ENCODE measurements around the gene RYR2. TPM values are rescaled to one million over a fixed set of nuclear protein-coding genes. Genes with fewer than 3 reads are reported as not detected.

Gene RYR2
- total and polyA plus RNA-seq, 4 experiments from 2014 or later = not detected

DNA sequence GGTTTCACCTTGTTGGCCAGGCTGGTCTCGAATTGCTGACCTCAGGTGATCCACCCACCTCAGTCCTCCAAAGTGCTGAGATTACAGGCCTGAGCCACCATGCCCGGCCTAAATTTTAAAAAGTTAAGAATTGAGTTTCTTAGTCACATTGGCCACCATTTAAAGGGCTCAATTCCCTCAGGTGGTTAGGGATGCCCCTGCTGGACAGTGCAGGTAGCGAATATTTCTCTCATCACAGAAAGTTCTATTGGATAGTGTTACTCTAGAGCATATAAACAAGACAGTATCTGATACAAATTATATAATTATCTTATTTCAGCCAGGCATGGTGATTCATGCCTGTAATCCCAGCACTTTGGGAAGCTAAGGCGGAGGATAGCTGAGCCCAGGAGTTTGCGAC, 528.5 kb downstream of the RYR2 start:
- no peak overlapping the region for H3K27ac Mint-ChIP-seq
- H3K4me1 ChIP-seq (ENCODE audit: insufficient read depth, low read length) = no peaks in the 10 kb centered on the region
- H3K4me3 Mint-ChIP-seq = no peak overlapping the region
- no peak overlapping the region for H3K27ac ChIP-seq (ENCODE audit: low read depth, low read length)
- peaks cover 0 to 2% of the 10 kb centered on the region in 2 donors for H3K27me3 Mint-ChIP-seq
- no peak for DNase-seq
- H3K4me3 ChIP-seq (ENCODE audit: low read length in 2 of 2) = no peak overlapping the region
- H3K9me3 ChIP-seq (ENCODE audit: control insufficient read depth in 1 of 2, low read length in 2 of 2) = no peaks in the 10 kb centered on the region
- CTCF ChIA-PET (ENCODE audit: partially characterized antibody) = interaction anchor here (1.5 kb wide), 1 partner anchor 9 kb away, joined by 6 read pairs; no protein-coding TSS in a partner anchor
- H3K4me1 Mint-ChIP-seq = no peaks in the 10 kb centered on the region
- no peaks in the 10 kb centered on the region for H3K36me3 ChIP-seq (ENCODE audit: insufficient read depth, low read length)
- intact Hi-C loops (cut with micrococcal nuclease) = no loop called here
- POLR2A ChIA-PET (ENCODE audit: partially characterized antibody) = no interaction called here
- peaks cover 0 to 7% (median 1%) of the 10 kb centered on the region in 8 donors for H3K9me3 Mint-ChIP-seq
- no peaks in the 10 kb centered on the region for H3K27me3 ChIP-seq (ENCODE audit: insufficient read depth, low read length)
- no peaks in the 10 kb centered on the region for H3K36me3 Mint-ChIP-seq

DNA sequence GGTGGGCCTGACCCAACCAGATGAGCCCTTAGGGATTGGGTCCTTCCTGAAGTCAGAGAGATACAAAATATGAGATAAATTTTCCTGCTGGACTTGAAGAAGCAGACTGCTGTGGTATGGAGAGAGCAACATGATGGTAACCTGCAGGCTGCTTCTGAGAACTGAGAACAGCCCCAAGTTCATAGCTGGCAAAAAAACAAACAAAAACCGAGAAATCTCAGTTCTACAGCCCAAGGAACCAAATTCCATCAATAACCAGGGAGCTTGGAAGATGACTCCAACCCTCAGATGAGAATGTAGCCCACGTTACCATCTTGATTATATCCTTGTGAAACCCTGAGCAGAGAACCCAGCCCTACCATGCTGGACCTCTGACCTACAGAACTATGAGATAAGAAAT, 532.6 kb downstream of the RYR2 start:
- no peaks in the 10 kb centered on the region for H3K36me3 ChIP-seq (ENCODE audit: insufficient read depth, low read length)
- ChIA-PET CTCF (ENCODE audit: partially characterized antibody) (interaction anchor here (2.9 kb wide), 1 partner anchor 12 kb away, joined by 10 read pairs; no protein-coding TSS in a partner anchor), POLR2A (ENCODE audit: partially characterized antibody) (no interaction called here)
- no peak overlapping the region for H3K4me3 ChIP-seq (ENCODE audit: low read length in 2 of 2)
- H3K4me3 Mint-ChIP-seq = no peak overlapping the region
- intact Hi-C loops (cut with micrococcal nuclease) = no loop called here
- no peaks in the 10 kb centered on the region for H3K27me3 ChIP-seq (ENCODE audit: insufficient read depth, low read length)
- no peaks in the 10 kb centered on the region for H3K4me1 ChIP-seq (ENCODE audit: insufficient read depth, low read length)
- H3K9me3 ChIP-seq (ENCODE audit: control insufficient read depth in 1 of 2, low read length in 2 of 2) = no peaks in the 10 kb centered on the region
- peaks cover 2% of the 10 kb centered on the region in 2 donors for H3K27me3 Mint-ChIP-seq
- H3K4me1 Mint-ChIP-seq = no peaks in the 10 kb centered on the region
- no peak overlapping the region for H3K27ac Mint-ChIP-seq
- H3K9me3 Mint-ChIP-seq = peaks cover 0 to 17% (median 7%) of the 10 kb centered on the region in 8 donors
- no peaks in the 10 kb centered on the region for H3K36me3 Mint-ChIP-seq
- no peak overlapping the region for H3K27ac ChIP-seq (ENCODE audit: low read depth, low read length)
- DNase-seq = no peak

DNA sequence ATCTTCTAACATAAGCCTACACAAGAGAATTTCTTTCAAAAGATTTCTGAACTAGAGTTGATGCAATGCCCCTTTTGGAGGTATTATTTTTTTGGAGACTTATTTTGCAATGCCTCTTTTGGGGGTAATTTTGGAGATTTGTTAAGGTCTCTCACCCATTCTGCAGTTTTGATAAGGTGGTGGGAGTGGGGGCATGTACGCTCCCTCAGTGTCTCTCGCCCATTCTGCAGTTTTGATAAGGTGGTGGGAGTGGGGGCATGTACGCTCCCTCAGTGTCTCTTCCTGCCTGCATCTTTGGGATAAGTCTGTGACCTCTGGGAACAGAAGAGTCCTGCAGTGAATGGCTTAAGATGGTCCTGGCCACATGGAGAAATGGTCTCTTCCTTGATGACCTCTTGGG, 536.6 kb downstream of the RYR2 start:
- Histone ChIP-seq H3K27me3 (ENCODE audit: insufficient read depth, low read length) (no peaks in the 10 kb centered on the region), H3K4me3 (ENCODE audit: low read length in 2 of 2) (no peak overlapping the region), H3K27ac (ENCODE audit: low read depth, low read length) (no peak overlapping the region), H3K9me3 (ENCODE audit: control insufficient read depth in 1 of 2, low read length in 2 of 2) (no peaks in the 10 kb centered on the region), H3K4me1 (ENCODE audit: insufficient read depth, low read length) (no peaks in the 10 kb centered on the region), H3K36me3 (ENCODE audit: insufficient read depth, low read length) (no peaks in the 10 kb centered on the region)
- H3K27me3 Mint-ChIP-seq = peaks cover 2% of the 10 kb centered on the region in 2 donors
- no peaks in the 10 kb centered on the region for H3K4me1 Mint-ChIP-seq
- POLR2A ChIA-PET (ENCODE audit: partially characterized antibody) = no interaction called here
- no peaks in the 10 kb centered on the region for H3K36me3 Mint-ChIP-seq
- H3K4me3 Mint-ChIP-seq = no peak overlapping the region
- CTCF ChIA-PET (ENCODE audit: partially characterized antibody) = no interaction called here
- peaks cover 0 to 17% (median 8%) of the 10 kb centered on the region in 8 donors for H3K9me3 Mint-ChIP-seq
- H3K27ac Mint-ChIP-seq = no peak overlapping the region
- DNase-seq = no peak
- intact Hi-C loops (cut with micrococcal nuclease) = no loop called here

DNA sequence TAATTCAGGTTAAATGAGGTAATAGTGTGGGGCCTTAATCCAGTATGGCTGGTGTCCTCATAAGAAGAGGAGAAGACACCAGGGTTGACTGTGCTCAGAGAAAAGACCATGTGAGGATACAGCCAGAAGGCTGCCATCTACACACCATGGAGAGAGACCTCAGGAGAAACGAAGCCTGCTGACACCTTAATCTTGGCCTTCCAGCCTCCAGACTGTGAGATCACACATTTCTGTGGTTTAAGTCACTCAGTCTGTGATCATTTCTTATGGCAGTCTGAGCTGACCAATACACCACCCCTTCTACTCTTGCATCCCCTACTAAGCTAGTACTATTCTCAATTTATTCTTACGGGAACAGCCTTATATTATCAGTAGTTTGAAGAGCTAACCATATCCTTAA, 538.7 kb downstream of the RYR2 start:
- Histone ChIP-seq H3K4me1 (ENCODE audit: insufficient read depth, low read length) (no peaks in the 10 kb centered on the region), H3K36me3 (ENCODE audit: insufficient read depth, low read length) (no peaks in the 10 kb centered on the region), H3K27ac (ENCODE audit: low read depth, low read length) (no peak overlapping the region), H3K9me3 (ENCODE audit: control insufficient read depth in 1 of 2, low read length in 2 of 2) (no peaks in the 10 kb centered on the region), H3K4me3 (ENCODE audit: low read length in 2 of 2) (no peak overlapping the region), H3K27me3 (ENCODE audit: insufficient read depth, low read length) (no peaks in the 10 kb centered on the region)
- Mint-ChIP-seq H3K36me3 (no peaks in the 10 kb centered on the region), H3K4me1 (no peaks in the 10 kb centered on the region), H3K4me3 (no peak overlapping the region), H3K27ac (no peak overlapping the region), H3K9me3 (peaks cover 0 to 11% (median 6%) of the 10 kb centered on the region in 8 donors), H3K27me3 (peaks cover 2% of the 10 kb centered on the region in 2 donors)
- intact Hi-C loops (cut with micrococcal nuclease) = no loop called here
- no peak for DNase-seq
- ChIA-PET POLR2A (ENCODE audit: partially characterized antibody) (no interaction called here), CTCF (ENCODE audit: partially characterized antibody) (no interaction called here)

DNA sequence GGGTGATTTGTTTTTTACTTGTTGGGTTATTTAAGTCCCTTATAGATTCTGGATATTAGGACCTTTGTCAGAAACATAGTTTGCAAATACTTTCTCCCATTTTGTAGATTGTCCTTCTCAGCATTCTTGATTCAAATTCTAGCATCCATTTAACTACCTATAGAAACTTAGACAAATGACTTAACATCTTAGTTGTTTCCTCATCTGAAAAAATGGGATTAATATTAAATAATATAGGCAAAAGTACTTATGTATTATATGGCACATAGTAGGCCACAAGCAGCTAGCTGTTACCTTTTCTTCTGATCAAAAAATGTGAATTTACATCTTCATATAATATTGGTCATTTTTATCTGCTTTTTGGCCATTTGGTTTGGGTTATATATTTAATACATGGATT, 541.3 kb downstream of the RYR2 start:
- peaks cover 0 to 7% (median under 1%) of the 10 kb centered on the region in 8 donors for H3K9me3 Mint-ChIP-seq
- no peak overlapping the region for H3K27ac ChIP-seq (ENCODE audit: low read depth, low read length)
- H3K27me3 ChIP-seq (ENCODE audit: insufficient read depth, low read length) = no peaks in the 10 kb centered on the region
- no peak overlapping the region for H3K27ac Mint-ChIP-seq
- CTCF ChIA-PET (ENCODE audit: partially characterized antibody) = interaction anchor here (1.8 kb wide), 1 partner anchor 21 kb away, joined by 6 read pairs; no protein-coding TSS in a partner anchor
- H3K4me3 ChIP-seq (ENCODE audit: low read length in 2 of 2) = no peak overlapping the region
- POLR2A ChIA-PET (ENCODE audit: partially characterized antibody) = no interaction called here
- no peaks in the 10 kb centered on the region for H3K36me3 ChIP-seq (ENCODE audit: insufficient read depth, low read length)
- H3K9me3 ChIP-seq (ENCODE audit: control insufficient read depth in 1 of 2, low read length in 2 of 2) = no peaks in the 10 kb centered on the region
- H3K4me3 Mint-ChIP-seq = no peak overlapping the region
- intact Hi-C loops (cut with micrococcal nuclease) = no loop called here
- no peaks in the 10 kb centered on the region for H3K4me1 Mint-ChIP-seq
- peaks cover 2% of the 10 kb centered on the region in 2 donors for H3K27me3 Mint-ChIP-seq
- no peak for DNase-seq
- no peaks in the 10 kb centered on the region for H3K36me3 Mint-ChIP-seq
- no peaks in the 10 kb centered on the region for H3K4me1 ChIP-seq (ENCODE audit: insufficient read depth, low read length)

DNA sequence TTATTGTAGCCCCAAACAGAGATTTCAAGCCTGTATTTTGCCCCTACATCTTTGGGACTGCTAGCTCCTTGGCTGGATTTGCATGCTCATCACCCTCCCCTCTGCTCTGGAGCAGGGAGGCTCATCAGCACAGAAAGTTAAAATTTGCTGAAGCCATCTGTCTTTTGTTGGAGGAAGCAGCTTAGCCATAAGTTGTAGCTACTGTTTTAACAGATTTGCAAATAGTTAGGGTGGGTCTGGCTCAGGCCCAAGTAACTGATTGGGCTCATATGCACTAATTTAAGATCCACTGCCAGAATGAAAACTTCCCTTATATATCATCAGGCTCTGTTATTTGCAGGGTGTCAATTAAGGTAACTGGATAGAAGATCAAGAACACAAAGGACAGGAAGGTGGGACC, 541.8 kb downstream of the RYR2 start:
- H3K9me3 Mint-ChIP-seq = peaks cover 0 to 5% (median under 1%) of the 10 kb centered on the region in 8 donors
- H3K4me1 Mint-ChIP-seq = no peaks in the 10 kb centered on the region
- H3K4me3 ChIP-seq (ENCODE audit: low read length in 2 of 2) = no peak overlapping the region
- intact Hi-C loops (cut with micrococcal nuclease) = no loop called here
- ChIA-PET POLR2A (ENCODE audit: partially characterized antibody) (no interaction called here), CTCF (ENCODE audit: partially characterized antibody) (interaction anchor here (1.0 to 1.8 kb wide), 2 partner anchors 22 to 27 kb away, joined by 3 to 6 read pairs; no protein-coding TSS in a partner anchor)
- no peaks in the 10 kb centered on the region for H3K27me3 ChIP-seq (ENCODE audit: insufficient read depth, low read length)
- DNase-seq = no peak
- H3K27me3 Mint-ChIP-seq = peaks cover 1 to 2% of the 10 kb centered on the region in 2 donors
- H3K27ac ChIP-seq (ENCODE audit: low read depth, low read length) = no peak overlapping the region
- H3K36me3 ChIP-seq (ENCODE audit: insufficient read depth, low read length) = no peaks in the 10 kb centered on the region
- no peak overlapping the region for H3K4me3 Mint-ChIP-seq
- no peaks in the 10 kb centered on the region for H3K4me1 ChIP-seq (ENCODE audit: insufficient read depth, low read length)
- H3K9me3 ChIP-seq (ENCODE audit: control insufficient read depth in 1 of 2, low read length in 2 of 2) = no peaks in the 10 kb centered on the region
- no peaks in the 10 kb centered on the region for H3K36me3 Mint-ChIP-seq
- H3K27ac Mint-ChIP-seq = no peak overlapping the region

DNA sequence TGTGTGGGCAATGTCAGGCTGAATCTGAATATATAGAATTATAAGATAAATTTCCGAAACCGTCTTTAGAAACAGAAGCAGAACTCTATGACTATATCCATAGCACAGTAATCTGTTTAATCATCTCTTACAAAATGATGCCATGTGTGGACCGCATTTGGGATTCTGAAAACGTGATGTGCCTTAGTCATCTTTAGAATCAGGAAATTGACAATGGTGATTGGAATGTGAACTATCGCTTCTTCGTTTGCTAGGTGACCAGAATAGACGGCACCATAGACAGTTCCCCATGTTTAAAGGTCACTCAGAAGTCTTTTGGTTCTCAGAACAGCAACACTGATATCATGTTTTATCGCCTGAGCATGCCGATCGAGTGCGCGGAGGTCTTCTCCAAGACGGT, 548.4 kb downstream of the RYR2 start:
- no peak for DNase-seq
- H3K36me3 Mint-ChIP-seq = no peaks in the 10 kb centered on the region
- Histone ChIP-seq H3K27me3 (ENCODE audit: insufficient read depth, low read length) (no peaks in the 10 kb centered on the region), H3K9me3 (ENCODE audit: control insufficient read depth in 1 of 2, low read length in 2 of 2) (no peaks in the 10 kb centered on the region), H3K4me1 (ENCODE audit: insufficient read depth, low read length) (no peaks in the 10 kb centered on the region), H3K4me3 (ENCODE audit: low read length in 2 of 2) (no peak overlapping the region), H3K36me3 (ENCODE audit: insufficient read depth, low read length) (no peaks in the 10 kb centered on the region), H3K27ac (ENCODE audit: low read depth, low read length) (no peak overlapping the region)
- peaks cover 0 to 2% of the 10 kb centered on the region in 2 donors for H3K27me3 Mint-ChIP-seq
- H3K9me3 Mint-ChIP-seq = peaks cover 2 to 10% (median 6%) of the 10 kb centered on the region in 8 donors
- H3K4me3 Mint-ChIP-seq = no peak overlapping the region
- H3K27ac Mint-ChIP-seq = no peak overlapping the region
- no peaks in the 10 kb centered on the region for H3K4me1 Mint-ChIP-seq
- intact Hi-C loops (cut with micrococcal nuclease) = no loop called here
- ChIA-PET POLR2A (ENCODE audit: partially characterized antibody) (no interaction called here), CTCF (ENCODE audit: partially characterized antibody) (no interaction called here)

DNA sequence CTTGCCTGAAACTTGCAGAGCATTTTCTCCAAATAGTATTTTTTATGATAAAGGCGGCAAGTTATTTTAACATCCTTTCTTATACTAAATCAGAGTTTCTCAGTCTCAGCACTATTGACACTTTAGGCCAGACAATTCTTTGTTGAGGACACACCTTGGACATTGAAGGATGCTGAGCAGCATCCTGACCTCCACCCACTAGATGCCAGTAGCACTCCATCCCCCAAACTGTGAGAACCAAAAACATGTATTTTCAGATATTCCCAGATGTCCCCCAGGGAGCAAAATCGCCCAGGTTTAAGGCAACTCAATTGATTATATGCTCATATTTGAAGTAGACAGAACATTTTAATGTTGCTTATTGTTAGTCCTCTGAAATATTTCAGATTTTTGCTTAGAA, 549.4 kb downstream of the RYR2 start:
- intact Hi-C loops (cut with micrococcal nuclease) = no loop called here
- CTCF ChIA-PET (ENCODE audit: partially characterized antibody) = no interaction called here
- no peak overlapping the region for H3K4me3 ChIP-seq (ENCODE audit: low read length in 2 of 2)
- H3K4me1 ChIP-seq (ENCODE audit: insufficient read depth, low read length) = no peaks in the 10 kb centered on the region
- Mint-ChIP-seq H3K4me1 (no peaks in the 10 kb centered on the region), H3K4me3 (no peak overlapping the region), H3K27ac (no peak overlapping the region), H3K27me3 (peaks cover under 1 to 2% of the 10 kb centered on the region in 2 donors), H3K36me3 (no peaks in the 10 kb centered on the region), H3K9me3 (peaks cover 2 to 19% (median 15%) of the 10 kb centered on the region in 8 donors)
- no peaks in the 10 kb centered on the region for H3K9me3 ChIP-seq (ENCODE audit: control insufficient read depth in 1 of 2, low read length in 2 of 2)
- no peak for DNase-seq
- POLR2A ChIA-PET (ENCODE audit: partially characterized antibody) = no interaction called here
- no peaks in the 10 kb centered on the region for H3K36me3 ChIP-seq (ENCODE audit: insufficient read depth, low read length)
- no peak overlapping the region for H3K27ac ChIP-seq (ENCODE audit: low read depth, low read length)
- no peaks in the 10 kb centered on the region for H3K27me3 ChIP-seq (ENCODE audit: insufficient read depth, low read length)

Data from CD4-positive, alpha-beta memory T cell (primary cell).